GM12878 (cell line): Measurements from ENCODE around the gene CAMK1. TPM values are rescaled to one million over a fixed set of nuclear protein-coding genes. Genes with fewer than 3 reads are reported as not detected.

Source experiments
- BACH1 ChIP-seq: fragments of 450-650 bp; IDR thresholded peaks from 2 replicates; pipeline ENCODE4 v1.6.1; 2017; ENCODE audit warnings: mild to moderate bottlenecking, borderline replicate concordance
- BCL11A ChIP-seq: IDR thresholded peaks from 2 replicates; pipeline ENCODE4 v1.6.1; 2011; ENCODE audit warnings: low read depth, low read length
- BMI1 ChIP-seq: fragments of 450-650 bp; IDR thresholded peaks from 2 replicates; pipeline ENCODE4 v1.6.1; 2016; ENCODE audit warnings: mild to moderate bottlenecking, moderate library complexity, borderline replicate concordance
- CHD1 ChIP-seq: IDR thresholded peaks from 2 replicates; pipeline ENCODE4 v1.6.1; 2012; ENCODE audit warnings: low read depth, low read length, improper control_type of control experiment
- ESRRA ChIP-seq: IDR thresholded peaks from 2 replicates; pipeline ENCODE4 v1.6.1; 2012; ENCODE audit warnings: mild to moderate bottlenecking, low read length, improper control_type of control experiment
- GABPA ChIP-seq: IDR thresholded peaks from 2 replicates; pipeline ENCODE4 v1.6.1; 2014; ENCODE audit warnings: antibody characterized with exemption, low read depth, mild to moderate bottlenecking, inconsistent platforms
- IRF5 ChIP-seq: fragments of 450-650 bp; IDR thresholded peaks from 2 replicates; pipeline ENCODE4 v1.6.1; 2017; ENCODE audit warnings: borderline replicate concordance
- MYB ChIP-seq: fragments of 150-350 bp; IDR thresholded peaks from 2 replicates; pipeline ENCODE4 v1.6.1; 2014; ENCODE audit warnings: mild to moderate bottlenecking, low read depth, low read length, borderline replicate concordance
- NFIC ChIP-seq: IDR thresholded peaks from 2 replicates; pipeline ENCODE4 v1.6.1; 2012; ENCODE audit warnings: low read depth, mild to moderate bottlenecking, inconsistent platforms, low read length, moderate library complexity
- NR2C2 ChIP-seq: IDR thresholded peaks from 2 replicates; pipeline ENCODE4 v1.6.1; 2011; ENCODE audit warnings: borderline replicate concordance, low read depth; ENCODE audit not compliant: control insufficient read depth, insufficient read length
- PML ChIP-seq: IDR thresholded peaks from 2 replicates; pipeline ENCODE4 v1.6.1; 2012; ENCODE audit warnings: low read length, inconsistent platforms
- POLR2AphosphoS2 ChIP-seq: IDR thresholded peaks from 2 replicates; pipeline ENCODE4 v1.6.1; 2011; ENCODE audit warnings: low read depth, mild to moderate bottlenecking, low read length, improper control_type of control experiment, moderate library complexity
- SPI1 ChIP-seq: IDR thresholded peaks from 2 replicates; pipeline ENCODE4 v1.6.1; 2011; ENCODE audit warnings: low read depth, mild to moderate bottlenecking, low read length, moderate library complexity, borderline replicate concordance; ENCODE audit not compliant: insufficient read depth
- SREBF1 ChIP-seq: IDR thresholded peaks from 2 replicates; pipeline ENCODE4 v1.6.1; 2012; ENCODE audit warnings: mild to moderate bottlenecking, low read length
- STAT3 ChIP-seq: IDR thresholded peaks from 2 replicates; pipeline ENCODE4 v1.6.1; 2011; ENCODE audit warnings: low read depth, low read length, improper control_type of control experiment
- polyA plus RNA-seq, 11 experiments: library from polyadenylated mRNA; depleted of rRNA in 4 of 11; unstranded in 6 of 11; stranded (reverse) in 5 of 11; fragments of >200 nt; fragmentation: Nextera tagmentation in 4 of 11; fragmentation: Illumina TruSeq in 1 of 11; extraction: Ambion mirVana in 4 of 11; extraction: Trizol in 1 of 11; gene quantifications; 1 replicate in 1 of 11; 2 replicates in 10 of 11; pipeline versions ENCODE4 v1.2.1 to v1.2.3, GENCODE V29; 2011 to 2016; ENCODE audit warnings: inconsistent platforms in 2 of 11, missing spikeins in 2 of 11, low read depth in 1 of 11
- total RNA-seq, 4 experiments: library from RNA; depleted of rRNA in 3 of 4; stranded (reverse); fragments of >200 nt in 3 of 4; fragmentation: Illumina TruSeq in 1 of 4; extraction: Trizol in 1 of 4; gene quantifications; 2 replicates each; pipeline versions ENCODE4 v1.2.1 to v1.2.3, GENCODE V29; 2013 to 2021
- TF ChIP-seq, protein P1 (sequence below): IDR thresholded peaks from 2 replicates; pipeline ENCODE4 v1.6.1; 2012; ENCODE audit warnings: improper control_type of control experiment, low read depth, low read length; ENCODE audit not compliant: insufficient replicate concordance
- TF ChIP-seq, protein P2 (sequence below): fragments of 450-650 bp; IDR thresholded peaks from 2 replicates; pipeline ENCODE4 v1.6.1; 2016; ENCODE audit warnings: mild to moderate bottlenecking
- TF ChIP-seq, protein P3 (sequence below): fragments of 450-650 bp; IDR thresholded peaks from 2 replicates; pipeline ENCODE4 v1.6.1; 2017; ENCODE audit warnings: low read depth, mild to moderate bottlenecking, moderate library complexity
- TF ChIP-seq, protein P4 (sequence below): IDR thresholded peaks from 2 replicates; pipeline ENCODE4 v1.6.1; 2011; ENCODE audit warnings: borderline replicate concordance, low read depth, mild to moderate bottlenecking, moderate library complexity, low read length; ENCODE audit not compliant: insufficient read depth, poor library complexity, severe bottlenecking

Gene CAMK1
- total and polyA plus RNA-seq, 10 of the 15 experiments (the other 5 are each of a cell fraction or from before 2014, with no cell fraction given), result 0.24 to 2.1 (median 0.51) TPM; not detected in 2

DNA sequence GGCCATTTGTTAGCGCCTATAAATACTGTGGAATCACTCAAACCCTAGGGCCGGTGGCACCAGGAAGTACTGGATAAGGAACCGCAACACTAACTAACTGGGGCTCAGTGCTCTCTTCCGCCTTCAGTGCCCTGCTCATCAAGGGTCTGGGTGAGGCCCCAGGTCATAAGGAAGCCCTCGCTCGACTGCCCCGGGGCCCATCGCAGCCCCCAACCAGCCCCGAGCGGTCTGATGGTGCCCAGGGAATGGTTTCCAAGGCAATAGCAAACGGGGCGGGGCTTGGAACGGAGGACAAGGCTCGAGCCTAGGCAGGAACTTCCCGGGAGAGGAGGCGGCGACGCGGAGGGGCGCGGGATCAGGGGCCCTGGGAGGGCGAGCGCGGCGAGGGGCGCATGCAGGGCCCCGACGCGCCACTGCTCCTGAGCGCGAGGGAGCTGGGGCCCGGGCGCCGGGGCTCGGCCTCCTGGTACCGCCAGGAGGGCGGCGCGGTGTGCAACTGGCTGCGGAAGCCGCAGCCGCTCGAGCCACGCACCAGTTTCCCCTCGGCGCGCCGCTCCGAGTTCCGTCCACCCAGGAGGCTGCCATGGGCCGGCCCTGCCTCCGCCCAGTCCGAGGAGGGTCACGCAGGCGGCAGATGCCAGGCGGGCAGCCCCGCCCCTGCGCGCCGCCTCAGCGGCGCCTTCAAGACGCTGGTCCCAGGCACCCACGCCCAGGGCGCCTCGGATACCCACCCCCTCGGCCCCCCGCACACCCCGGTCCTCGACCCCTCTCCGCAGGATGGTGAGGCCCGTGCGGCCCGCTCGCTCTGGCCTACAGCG, 40.1 kb upstream of the CAMK1 start, which contains the start of gene TTLL3 (continued):
- TF ChIP-seq, protein P1, sequence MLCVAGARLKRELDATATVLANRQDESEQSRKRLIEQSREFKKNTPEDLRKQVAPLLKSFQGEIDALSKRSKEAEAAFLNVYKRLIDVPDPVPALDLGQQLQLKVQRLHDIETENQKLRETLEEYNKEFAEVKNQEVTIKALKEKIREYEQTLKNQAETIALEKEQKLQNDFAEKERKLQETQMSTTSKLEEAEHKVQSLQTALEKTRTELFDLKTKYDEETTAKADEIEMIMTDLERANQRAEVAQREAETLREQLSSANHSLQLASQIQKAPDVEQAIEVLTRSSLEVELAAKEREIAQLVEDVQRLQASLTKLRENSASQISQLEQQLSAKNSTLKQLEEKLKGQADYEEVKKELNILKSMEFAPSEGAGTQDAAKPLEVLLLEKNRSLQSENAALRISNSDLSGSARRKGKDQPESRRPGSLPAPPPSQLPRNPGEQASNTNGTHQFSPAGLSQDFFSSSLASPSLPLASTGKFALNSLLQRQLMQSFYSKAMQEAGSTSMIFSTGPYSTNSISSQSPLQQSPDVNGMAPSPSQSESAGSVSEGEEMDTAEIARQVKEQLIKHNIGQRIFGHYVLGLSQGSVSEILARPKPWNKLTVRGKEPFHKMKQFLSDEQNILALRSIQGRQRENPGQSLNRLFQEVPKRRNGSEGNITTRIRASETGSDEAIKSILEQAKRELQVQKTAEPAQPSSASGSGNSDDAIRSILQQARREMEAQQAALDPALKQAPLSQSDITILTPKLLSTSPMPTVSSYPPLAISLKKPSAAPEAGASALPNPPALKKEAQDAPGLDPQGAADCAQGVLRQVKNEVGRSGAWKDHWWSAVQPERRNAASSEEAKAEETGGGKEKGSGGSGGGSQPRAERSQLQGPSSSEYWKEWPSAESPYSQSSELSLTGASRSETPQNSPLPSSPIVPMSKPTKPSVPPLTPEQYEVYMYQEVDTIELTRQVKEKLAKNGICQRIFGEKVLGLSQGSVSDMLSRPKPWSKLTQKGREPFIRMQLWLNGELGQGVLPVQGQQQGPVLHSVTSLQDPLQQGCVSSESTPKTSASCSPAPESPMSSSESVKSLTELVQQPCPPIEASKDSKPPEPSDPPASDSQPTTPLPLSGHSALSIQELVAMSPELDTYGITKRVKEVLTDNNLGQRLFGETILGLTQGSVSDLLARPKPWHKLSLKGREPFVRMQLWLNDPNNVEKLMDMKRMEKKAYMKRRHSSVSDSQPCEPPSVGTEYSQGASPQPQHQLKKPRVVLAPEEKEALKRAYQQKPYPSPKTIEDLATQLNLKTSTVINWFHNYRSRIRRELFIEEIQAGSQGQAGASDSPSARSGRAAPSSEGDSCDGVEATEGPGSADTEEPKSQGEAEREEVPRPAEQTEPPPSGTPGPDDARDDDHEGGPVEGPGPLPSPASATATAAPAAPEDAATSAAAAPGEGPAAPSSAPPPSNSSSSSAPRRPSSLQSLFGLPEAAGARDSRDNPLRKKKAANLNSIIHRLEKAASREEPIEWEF, result no peak
- TF ChIP-seq PML, result no peak; the same call in 1 of the 2 replicates
- TF ChIP-seq, protein P2, sequence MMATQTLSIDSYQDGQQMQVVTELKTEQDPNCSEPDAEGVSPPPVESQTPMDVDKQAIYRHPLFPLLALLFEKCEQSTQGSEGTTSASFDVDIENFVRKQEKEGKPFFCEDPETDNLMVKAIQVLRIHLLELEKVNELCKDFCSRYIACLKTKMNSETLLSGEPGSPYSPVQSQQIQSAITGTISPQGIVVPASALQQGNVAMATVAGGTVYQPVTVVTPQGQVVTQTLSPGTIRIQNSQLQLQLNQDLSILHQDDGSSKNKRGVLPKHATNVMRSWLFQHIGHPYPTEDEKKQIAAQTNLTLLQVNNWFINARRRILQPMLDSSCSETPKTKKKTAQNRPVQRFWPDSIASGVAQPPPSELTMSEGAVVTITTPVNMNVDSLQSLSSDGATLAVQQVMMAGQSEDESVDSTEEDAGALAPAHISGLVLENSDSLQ, result no peak
- TF ChIP-seq SREBF1, result no peak
- TF ChIP-seq, protein P3, sequence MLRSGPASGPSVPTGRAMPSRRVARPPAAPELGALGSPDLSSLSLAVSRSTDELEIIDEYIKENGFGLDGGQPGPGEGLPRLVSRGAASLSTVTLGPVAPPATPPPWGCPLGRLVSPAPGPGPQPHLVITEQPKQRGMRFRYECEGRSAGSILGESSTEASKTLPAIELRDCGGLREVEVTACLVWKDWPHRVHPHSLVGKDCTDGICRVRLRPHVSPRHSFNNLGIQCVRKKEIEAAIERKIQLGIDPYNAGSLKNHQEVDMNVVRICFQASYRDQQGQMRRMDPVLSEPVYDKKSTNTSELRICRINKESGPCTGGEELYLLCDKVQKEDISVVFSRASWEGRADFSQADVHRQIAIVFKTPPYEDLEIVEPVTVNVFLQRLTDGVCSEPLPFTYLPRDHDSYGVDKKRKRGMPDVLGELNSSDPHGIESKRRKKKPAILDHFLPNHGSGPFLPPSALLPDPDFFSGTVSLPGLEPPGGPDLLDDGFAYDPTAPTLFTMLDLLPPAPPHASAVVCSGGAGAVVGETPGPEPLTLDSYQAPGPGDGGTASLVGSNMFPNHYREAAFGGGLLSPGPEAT, result no peak; the same call in 1 of the 2 replicates
- TF ChIP-seq NFIC, result no peak
- TF ChIP-seq, protein P4, sequence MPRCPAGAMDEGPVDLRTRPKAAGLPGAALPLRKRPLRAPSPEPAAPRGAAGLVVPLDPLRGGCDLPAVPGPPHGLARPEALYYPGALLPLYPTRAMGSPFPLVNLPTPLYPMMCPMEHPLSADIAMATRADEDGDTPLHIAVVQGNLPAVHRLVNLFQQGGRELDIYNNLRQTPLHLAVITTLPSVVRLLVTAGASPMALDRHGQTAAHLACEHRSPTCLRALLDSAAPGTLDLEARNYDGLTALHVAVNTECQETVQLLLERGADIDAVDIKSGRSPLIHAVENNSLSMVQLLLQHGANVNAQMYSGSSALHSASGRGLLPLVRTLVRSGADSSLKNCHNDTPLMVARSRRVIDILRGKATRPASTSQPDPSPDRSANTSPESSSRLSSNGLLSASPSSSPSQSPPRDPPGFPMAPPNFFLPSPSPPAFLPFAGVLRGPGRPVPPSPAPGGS, result peak; percentile 84
- no peak for TF ChIP-seq ESRRA
- TF ChIP-seq BACH1, result peak; percentile 76
- peak; percentile 69; the same call in 1 of the 2 replicates for TF ChIP-seq POLR2AphosphoS2
- TF ChIP-seq SPI1, result no peak
- TF ChIP-seq BMI1, result no peak; the same call in 1 of the 2 replicates
- TF ChIP-seq NR2C2, result no peak
- no peak for TF ChIP-seq CHD1
- no peak for TF ChIP-seq IRF5
- TF ChIP-seq GABPA, result no peak
- TF ChIP-seq BCL11A, result no peak
- TF ChIP-seq STAT3, result no peak
- no peak for TF ChIP-seq MYB
